ENCODE data around the gene RNF223.
A peak's percentile ranks its signal among the peaks of the same experiment; 100 is the strongest.
"Not testable (repeated sequence)": the region's sequence is repeated elsewhere in the genome, so short reads cannot be mapped to it uniquely, and the experiment has no call there.

Gene RNF223

DNA sequence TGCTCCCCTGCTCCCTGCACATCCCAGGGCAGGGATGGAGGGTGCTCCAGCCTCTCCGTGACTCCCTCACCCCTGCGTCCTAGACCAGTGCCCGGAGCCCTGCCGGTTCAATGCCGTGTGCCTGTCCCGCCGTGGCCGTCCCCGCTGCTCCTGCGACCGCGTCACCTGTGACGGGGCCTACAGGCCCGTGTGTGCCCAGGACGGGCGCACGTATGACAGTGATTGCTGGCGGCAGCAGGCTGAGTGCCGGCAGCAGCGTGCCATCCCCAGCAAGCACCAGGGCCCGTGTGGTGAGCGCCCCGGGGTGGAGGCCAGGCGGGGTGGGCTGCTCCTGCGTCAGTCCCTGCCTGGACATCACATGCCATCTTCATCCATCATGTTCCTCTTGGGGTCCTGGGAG, 32.2 kb downstream of the RNF223 start:
- DNase-seq: no peak

DNA sequence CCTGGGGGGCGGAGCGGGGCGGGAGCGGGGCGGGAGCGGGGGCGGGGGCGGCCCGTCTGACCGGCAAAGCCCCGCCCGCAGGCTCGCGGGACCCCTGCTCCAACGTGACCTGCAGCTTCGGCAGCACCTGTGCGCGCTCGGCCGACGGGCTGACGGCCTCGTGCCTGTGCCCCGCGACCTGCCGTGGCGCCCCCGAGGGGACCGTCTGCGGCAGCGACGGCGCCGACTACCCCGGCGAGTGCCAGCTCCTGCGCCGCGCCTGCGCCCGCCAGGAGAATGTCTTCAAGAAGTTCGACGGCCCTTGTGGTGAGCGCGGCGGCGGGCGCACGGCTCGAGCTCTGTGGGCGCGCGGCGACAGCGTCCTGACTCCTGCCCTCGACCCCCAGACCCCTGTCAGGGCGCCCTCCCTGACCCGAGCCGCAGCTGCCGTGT, 33.0 kb downstream of the RNF223 start:
- DNase-seq: no peak

DNA sequence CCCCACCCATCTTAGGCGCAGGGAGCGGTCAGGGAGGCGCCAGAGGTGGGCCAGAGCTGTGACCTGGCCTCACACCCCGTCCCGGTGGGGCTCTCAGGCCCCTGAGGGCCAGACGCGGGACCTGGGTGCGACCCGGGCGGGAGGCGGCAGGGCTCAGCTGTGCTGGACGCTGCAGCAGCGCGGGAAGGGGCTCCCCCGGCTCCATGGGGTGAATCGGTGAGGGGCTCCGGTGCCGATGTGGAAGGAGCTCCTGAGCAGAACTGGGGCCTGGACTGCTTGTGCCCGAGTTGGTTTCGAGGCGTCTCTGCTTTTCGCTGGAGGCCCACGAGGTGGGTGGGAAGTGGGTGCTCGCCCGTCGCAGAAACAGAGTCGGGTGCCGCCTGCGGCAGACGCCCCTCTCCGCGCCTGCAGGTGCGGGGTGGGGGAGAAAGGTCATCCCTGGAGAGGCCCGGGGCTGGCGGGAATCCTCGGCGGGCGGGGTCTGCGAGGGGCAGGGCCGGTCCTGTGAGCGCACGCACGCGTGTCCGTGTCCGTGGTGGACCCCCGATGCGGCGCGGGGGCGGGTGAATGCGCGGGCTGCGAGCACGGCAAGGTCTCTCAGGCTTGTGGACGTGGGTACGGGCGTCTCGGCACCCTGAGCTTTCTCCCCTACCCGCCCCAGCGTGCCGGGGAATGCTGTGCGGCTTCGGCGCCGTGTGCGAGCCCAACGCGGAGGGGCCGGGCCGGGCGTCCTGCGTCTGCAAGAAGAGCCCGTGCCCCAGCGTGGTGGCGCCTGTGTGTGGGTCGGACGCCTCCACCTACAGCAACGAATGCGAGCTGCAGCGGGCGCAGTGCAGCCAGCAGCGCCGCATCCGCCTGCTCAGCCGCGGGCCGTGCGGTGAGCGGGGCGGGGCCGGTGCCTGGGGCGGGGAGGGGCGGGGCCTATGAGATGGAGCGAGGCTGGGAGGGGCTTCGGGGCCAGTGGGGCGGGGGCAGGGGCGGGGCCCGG, 33.8 kb downstream of the RNF223 start:
- DNase-seq: peak; percentile 13

DNA sequence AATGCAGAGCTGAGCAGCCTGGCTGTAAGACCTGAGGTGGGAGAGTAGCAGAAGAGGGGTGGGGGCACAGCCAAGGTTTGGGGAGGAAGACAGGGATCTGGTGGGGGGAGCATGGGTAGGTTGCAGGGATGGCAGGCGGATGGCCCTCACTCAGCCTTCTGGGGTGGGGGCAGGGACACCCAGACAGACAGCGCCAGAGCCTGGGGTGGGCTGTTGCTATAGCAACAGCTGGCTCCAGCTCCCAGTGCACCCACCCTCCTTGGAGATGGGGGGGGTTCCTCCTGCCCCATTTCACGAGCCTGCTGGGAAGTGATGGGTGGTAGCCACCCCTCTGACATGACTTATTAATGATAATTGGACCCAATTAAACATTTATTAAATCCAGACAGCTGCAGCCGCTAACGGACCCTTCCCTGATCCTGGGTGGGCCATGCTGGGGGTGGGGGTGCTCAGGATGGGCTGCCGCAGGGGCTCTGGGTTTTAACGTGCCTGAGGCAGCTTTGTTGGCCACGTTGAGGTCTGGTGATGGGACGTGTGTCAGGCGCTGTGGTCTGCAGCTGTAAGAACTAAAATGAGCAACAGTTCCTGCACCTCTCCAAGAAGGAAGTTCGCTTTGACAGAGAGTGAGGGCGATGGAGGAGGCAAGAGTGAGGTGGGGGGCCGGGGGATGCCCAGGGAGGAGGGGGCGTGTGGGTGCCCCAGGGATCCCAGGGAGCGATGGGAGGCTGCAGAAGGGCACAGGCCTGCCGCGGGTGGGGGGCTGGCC, 34.8 kb downstream of the RNF223 start:
- no peak for DNase-seq

DNA sequence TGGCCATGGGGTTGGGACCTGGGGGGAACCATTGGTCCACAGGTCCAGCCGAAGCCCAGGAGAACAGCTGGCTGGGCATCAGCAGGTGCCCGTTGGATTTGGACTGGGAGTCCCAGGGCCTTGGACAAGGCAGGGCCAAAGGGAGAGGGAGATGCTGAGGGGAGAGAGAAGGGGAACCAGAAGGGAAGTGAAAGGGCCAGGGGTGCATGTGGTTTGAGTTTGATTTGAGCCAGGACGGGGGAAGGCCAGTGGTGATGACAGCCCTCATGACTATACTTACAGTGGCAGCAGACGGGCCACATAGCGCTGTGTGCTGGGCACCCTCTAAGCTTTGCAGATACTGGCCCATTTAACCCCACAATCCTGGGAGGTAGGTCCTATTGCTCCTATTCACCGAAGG, 35.4 kb downstream of the RNF223 start:
- DNase-seq: no peak

DNA sequence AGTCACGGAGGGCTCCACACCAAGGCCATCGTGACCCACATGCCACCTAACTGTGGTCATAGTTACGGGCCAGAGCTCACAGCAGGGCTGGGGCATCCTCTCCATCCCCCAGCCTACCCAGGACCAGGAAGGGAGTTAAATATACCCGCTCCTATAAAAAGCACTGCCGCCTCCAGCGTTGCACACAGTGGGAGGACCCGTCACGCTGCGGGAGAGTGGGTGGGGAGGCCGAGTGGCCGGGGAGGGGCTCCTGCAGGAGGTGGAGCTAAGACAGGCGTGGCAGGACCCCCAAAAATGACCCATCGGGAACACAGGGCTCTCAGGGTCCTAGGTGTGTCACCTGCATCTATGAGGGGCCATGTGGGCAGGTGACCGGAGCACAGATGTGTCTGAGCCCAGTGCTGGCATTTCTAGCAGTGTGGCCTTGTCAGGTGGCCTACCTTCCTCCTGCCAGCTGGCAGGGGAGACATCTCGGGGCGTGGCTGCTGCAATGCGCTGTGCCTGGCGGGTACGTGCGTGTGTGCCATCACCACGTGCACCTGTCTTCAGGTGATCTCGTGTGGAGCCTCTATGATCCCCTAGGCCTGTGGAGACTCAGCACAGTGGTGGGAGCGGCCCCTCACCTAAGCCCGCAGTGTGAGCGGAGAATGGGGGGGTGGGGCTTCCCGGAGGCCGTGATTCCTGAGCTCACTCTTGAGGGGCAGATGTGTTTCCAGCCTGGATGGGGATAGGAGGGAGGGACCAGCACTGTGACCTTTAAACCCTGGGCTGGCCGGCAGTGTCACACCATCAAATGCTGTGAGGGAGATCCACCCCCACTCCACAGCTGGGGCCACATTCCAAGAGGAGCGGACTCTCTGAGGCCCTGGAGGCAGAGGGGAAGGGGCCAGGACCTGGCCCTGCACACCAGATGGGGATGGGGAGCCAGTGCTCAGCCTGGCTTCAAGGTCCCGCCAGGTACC, 36.5 kb downstream of the RNF223 start:
- no peak for DNase-seq

DNA sequence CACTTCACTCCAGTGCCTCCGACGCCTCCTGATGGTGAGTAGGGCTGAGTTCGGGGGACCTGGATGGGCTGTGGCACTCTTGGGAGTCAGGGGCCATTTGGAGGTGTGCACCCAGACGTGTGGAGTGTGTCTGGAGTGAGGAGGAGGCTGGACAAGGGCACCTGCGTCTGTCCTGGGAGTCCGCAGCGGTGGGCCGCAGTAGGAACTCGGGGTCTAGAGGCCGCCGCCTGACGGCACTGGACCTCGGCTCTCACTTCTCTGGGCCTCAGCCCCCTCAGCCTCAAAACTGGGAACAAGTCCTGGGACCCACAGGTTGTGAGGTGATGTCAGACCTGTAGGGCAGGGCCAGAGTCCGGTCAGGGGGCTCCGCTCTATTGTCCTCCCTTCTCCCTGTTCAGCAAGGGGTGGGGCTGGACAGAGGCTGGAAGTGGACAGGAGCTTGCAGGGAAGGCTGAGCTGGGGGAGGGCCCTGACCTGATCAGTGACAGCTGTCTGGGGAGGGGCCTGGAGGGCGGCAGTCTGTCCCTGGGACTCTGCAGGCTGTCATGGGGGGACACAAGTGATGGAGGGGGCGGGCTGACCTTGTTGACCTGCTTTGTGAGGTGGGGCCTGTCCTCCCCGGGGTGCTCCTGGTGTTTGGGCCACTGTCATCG, 38.7 kb downstream of the RNF223 start:
- no peak for DNase-seq

DNA sequence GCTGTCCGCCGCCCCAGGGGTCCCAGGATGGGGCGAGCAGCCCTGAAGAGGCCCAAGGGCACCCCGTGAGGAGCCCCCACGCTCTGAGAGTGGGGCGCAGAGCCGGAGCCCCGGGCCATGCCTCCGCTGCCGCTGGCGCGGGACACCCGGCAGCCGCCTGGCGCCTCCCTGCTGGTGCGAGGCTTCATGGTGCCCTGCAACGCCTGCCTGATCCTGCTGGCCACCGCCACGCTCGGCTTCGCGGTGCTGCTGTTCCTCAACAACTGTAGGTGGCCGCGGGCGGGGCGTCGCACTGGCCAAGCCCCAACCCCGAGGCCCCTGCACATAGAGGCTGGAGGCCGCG, 39.7 kb downstream of the RNF223 start:
- DNase-seq: no peak

DNA sequence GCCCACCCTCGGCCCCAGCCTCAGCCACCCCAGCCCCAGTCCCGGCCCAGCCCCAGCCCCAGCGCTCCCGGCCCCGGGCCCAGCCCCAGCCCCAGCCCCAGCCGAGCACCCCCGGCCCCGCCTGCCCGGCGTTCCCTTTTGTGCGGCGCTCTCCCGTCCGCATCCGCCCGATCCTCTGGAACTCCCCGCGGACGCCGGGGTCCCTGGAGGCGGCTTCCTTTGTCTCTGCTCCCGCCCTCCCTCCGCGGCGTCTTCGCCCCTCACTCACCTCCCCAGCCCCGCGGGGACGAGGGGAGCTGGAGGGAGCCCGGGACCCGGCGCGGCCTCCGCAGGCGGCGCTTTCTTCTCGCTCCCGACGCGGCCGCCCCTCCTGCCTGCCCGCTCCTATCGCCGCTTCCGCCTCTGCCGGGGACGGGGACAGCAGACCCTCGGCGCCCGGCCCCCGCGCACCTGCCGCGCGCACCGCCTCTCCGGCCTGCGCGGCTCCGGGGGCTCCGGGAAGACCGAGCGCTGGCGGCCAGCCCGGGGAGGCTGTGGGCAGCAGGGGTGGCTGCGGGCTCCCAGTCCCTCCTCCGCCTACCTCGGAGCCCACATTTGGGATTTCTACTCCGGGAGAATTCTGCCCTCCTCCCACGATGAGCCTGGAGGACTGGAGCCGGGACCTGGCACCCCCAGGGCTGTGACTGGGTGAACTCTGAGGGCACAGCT, 40.2 kb downstream of the RNF223 start:
- DNase-seq: no peak

DNA sequence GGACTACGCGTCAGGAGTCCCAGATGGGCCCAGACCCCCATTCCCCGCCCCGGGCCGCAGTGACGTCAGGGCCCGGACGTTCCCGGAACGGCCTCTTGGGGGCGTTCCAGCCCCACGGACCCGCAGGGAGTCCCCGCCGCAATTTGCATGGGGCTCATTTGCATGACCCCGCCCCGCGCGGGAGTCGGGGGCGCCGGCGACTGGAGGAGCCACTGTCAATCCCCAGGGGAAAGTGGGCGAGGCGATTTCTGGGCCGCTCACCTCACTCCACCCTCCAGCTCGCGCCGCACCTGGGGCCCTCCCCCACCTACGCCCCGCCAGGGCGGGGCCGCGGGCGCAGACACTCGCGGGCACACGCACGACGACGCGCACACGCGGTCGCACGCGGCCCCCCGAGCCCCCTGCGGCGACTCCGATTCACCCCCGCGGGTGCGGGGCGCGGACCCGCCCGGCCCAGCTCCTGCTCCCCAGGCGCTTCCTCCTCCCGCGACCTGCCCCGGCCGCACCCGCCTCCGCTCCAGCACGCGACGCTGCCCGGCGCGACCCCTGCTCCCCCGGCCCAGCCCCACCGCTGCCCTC, 41.0 kb downstream of the RNF223 start:
- DNase-seq: peak; percentile 89

DNA sequence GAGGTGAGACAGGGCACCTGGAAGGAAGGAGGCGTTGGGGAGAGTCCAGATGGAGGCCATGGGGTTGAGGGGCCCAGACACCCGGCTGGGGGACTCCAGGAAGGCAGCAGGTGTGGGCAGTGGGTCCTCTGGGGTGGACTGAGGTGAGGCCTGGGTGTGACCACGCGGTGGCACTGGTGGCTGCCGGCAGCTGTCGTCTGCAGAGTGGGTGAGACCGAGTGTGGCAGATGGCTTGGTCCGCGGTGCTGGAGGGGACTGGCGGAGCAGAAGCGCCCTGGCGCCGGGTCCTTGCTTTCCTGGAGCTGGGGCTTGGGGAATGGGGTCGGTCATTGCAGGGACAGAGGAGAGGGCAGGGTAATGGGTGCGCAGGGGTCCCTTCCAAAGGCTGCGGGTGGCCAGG, 41.7 kb downstream of the RNF223 start:
- peak; percentile 21 for DNase-seq

DNA sequence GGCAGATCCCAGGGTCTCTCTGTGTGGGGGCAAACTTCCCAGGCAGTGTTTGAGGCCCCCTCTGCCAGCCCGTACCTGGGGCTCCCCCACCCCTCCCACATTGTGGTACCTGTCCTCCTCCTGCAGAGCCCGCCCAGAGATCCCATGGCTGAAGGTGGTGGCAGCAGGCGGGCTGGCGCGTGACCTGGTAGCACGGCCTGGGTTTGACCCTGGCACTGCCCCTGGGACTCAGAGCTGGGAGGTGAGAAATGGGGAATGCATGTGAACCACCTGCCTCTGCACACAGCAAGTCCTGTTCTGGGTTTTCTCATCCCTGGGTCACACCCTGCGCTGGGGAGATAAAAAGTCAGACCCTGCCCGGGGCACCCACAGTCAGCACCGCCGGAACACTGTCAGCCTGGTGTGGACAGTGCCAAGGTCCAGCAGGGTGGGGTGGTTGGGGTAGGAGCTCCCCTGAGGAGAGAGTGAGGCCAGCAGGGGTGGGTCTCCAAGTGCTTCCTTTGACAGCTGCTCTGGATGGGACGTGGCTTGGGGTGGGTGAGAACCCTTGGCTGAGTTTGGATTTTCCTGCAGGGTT, 42.4 kb downstream of the RNF223 start:
- no peak for DNase-seq

DNA sequence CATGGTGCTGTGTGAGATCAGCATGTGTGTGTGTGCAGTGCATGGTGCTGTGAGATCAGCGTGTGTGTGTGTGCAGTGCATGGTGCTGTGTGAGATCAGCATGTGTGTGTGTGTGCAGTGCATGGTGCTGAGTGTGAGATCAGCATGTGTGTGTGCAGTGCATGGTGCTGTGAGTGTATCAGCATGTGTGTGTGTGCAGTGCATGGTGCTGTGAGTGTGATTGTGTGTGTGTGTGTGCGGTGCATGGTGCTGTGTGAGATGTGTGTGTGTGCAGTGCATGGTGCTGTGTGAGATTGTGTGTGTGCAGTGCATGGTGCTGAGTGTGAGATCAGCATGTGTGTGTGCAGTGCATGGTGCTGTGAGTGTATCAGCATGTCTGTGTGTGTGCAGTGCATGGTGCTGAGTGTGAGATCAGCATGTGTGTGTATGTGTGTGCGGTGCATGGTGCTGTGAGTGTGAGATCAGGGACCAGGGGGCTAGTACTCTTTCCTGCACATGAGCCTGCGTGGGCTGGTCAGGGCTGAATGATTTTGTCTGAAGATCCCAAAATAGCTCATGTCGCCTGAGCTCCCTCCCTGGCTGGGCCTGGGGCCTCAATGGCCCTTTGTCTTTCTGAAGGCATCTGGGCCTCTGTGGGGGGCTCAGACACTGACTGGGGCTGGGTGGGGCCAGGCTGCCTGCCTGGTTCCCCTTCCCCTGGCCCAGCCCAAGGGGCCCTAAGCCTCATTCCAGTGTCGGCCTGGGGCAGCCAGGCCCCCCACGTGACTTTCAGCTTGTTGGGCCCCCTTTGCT, 43.0 kb downstream of the RNF223 start:
- not testable (repeated sequence) for DNase-seq

DNA sequence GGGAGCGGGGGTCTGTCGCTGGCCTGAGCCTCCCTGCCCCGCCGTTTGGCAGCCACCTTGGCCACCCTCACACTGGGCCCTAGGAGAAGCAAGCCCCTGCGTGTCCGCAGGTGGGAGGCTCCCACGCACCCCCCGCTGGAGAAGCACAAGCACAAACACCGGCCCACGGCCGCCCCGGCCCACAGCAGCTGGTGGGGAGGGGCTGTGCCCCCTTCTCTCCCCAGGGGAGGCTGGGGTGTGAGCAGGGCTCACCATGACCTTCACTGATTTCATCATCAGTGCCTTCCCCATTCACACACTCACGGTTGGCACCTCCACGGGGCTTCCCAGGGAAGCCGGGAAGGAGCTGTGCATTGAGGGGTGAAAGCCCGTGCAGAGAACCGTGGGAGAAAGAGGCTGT, 46.3 kb downstream of the RNF223 start:
- no peak for DNase-seq

DNA sequence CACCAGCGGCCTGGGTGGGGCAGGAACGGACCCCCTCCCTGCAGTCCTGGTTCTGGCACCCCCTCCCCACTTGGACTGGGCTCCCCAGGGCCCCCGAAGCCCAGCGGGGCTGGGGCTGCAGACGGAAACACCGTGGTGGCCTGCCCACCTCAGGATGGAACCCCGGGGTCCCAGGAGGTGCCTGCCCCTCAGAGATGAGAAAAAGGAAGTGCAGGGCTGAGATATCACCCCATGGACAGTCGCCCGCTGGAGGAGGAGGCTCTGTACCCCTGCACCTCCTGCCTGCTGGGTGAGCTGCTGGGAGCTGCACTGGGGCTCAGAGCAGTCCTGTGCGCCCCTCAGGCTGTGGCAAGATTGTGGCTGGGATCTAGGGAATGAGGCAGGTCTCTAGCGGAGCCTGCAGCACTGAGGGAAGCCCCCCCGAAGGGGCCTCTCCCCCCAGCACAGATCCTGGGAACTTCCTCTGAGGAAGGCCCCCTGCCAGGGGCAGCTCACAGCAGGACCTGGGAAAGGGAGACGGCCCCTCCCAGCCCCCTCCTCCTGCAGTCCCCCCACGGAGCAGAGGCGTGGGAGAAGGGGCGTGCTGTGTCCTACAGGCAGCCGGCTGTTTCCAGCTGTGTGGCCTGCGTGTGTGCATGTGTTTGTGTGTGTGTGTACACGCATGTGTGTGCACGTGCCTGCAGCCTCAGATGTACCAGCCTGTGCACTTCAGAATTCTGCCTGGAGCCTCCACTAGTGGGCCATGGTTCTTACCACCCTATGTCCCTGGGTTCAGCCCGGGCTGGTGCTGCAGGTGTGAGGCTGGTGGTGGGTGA, 47.3 kb downstream of the RNF223 start:
- no peak for DNase-seq

DNA sequence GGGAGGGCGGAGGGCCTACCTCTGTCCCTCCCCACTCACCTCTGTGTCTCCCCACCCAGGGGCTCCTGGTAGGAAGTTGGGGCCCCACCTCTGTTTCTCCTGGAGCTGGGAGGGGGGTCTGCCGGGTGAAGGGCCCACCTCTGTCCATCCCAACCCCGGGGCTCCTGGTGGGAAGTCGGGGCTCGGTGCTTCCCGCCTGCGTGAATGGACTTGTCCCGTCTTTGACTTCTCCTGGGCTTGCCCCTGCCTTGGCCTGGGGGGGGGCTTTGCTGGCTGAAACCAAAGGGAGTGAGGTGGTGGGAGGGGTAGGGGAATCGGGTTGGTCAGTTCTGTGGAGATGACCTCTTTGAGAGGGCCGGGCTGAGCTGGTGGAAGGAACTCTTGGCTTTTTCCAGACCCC, 48.4 kb downstream of the RNF223 start:
- no peak for DNase-seq

DNA sequence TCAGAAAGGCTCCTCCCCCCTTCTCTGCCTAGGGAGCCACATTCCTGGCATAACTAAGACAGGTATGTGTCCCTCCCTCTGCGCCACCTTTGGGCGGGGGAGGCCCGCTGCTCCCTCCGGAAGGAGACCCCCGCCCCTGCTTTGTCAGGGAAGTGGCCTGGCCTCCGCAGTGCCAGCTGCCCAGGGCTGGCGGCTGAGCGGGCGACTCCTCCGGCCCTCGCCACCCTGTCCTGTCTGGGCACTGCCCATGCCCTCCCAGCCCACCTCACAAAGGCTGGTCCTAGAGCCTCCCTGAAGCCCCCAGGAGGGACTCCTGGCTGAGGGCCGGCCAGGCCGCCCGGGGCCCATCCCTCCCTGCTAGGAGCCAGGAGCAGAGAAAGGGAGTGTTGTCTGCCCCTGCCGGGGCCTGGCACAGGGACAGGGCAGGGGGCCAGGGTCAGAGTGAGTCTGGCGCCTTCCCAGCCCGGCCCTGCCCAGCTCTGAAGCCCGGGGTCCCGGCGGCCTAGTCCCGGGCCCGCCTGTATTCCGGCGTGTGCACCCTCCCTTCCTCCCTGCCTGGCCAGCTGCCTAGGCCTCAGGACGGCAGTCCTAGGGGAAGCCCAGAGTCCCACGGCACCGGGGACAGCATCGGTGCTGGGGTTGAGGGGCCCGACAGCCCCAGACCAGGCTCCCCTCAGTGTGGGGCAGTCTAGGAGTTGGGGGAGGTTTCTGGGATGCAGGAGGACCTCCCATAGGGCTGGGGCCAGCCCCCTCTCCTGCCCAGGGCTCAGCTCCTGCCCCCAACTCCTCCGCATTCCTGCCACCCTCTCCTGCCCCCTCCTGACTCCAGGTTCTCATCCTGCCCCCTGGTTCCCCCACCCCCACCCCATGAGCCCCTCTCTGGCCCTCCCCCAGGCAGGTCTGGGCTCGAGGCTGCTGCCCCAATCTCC, 49.1 kb downstream of the RNF223 start:
- DNase-seq: no peak

DNA sequence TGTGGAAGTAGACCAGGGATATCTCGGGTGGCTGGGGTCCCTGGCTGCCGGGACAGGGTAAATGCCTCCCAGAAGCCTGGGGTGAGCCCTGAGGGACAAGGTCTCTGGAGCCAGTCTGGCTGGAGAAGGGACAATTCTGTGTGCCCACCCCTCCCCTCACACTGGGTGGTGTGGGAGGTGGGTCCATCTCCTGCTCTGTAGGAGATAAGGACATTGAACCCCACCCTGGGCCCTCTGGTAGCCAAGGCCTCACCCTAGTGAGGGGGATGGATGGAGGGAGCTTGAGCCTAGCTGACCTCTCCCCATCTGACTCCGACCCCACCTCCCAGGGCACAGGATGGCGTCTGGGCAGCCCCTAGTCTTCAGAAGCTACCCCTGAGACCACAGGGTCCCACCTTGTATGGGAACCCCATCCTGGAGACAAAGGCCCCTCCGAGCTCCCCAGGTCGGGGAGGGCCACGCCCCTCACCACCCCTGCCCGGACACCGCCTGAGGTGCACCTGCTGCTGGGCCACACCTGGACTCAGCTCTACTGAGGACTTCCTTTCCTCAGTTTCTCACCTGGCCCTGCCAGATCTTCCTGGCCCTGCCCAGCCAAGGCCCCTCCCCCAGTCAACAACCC, 49.8 kb downstream of the RNF223 start:
- DNase-seq: no peak
